Epithelial cell of esophagus (primary cell): ENCODE results near the gene SHISA5.
"Not testable (repeated sequence)": the region's sequence is repeated elsewhere in the genome, so short reads cannot be mapped to it uniquely, and the experiment has no call there.

Experiments
- DNase-seq: peaks from one replicate; pipeline ENCODE4 v3.0.0; 2010; ENCODE audit warnings: low read depth
- H3K4me3 ChIP-seq: 2 replicates; pipeline ENCODE4 v1.5.1; 2011; ENCODE audit warnings: mild to moderate bottlenecking, low read length, control low read depth
- CTCF ChIP-seq: IDR thresholded peaks from 2 replicates; pipeline ENCODE4 v1.5.1; 2011; ENCODE audit warnings: low read depth, mild to moderate bottlenecking, low read length, control low read depth, inconsistent platforms; ENCODE audit not compliant: insufficient read depth; ENCODE audit errors: missing control alignments

SHISA5 gene

DNA sequence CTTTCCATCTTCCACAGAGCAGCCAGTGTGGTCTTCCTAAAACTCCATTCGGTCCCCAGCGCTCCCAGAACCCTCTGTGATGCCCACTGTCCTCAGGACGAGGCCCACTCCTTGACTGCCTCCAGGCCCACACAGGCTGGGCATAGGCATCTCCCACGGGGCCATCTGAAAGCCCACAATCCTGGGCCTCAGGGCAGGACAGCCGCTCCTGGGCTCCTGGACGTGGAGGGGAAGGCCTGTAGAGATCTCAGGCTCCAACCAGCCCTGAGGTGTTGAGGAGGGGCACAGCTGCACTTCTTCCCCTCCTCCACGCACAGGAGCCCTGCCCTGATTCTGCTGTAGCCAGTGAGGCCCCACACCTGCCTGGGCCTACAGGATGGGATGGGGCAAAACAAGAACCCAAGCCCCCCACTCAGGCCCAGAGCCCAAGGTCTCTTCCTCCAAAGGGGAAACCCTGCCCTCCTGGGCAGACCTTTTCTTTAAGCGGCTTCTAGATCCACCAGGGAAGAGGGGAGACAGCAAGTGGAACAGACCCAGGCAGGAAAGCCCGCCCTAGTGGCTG lies 25.9 kb downstream of the SHISA5 start:
- no peak for TF ChIP-seq CTCF
- no peak overlapping the region for H3K4me3 ChIP-seq
- DNase-seq: no peak

DNA sequence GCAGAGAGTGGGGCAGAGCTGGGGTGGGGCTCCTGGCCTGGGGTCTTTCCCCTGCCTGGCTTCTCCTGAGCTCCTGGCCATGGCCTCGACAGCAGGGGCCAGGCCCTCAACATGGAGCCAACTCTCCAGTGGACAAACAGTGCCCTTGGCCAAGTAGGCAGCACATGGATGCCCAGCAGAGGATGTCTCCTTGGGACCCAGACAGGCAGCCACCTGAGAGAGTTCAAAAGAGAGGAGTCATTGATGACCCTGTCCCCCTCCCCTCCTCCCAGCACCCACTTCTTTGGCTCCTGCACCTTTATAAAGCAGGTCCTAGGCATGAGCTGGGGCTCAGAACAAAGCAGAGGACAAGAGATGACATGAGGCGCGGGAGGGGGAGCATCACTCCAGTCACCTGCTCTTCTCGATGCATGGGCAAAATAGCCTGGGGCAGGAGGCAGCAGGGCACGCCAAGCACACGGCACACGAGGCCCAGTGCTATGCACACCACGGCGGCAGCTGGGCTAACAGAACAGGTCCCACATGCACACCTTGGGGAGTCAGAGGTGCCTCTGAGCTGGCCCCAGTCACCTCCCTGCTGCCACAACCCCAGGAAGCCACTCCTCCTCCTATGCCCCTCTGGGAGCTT lies 27.4 kb downstream of the SHISA5 start:
- DNase-seq: no peak
- H3K4me3 ChIP-seq: no peak overlapping the region
- TF ChIP-seq CTCF: no peak

- DNase-seq: no peak
- TF ChIP-seq CTCF: no peak
- H3K4me3 ChIP-seq: no peak overlapping the region
Observed at GRCh38 chr3:48475188-48475587, 28.8 kb downstream of the SHISA5 start.

DNA sequence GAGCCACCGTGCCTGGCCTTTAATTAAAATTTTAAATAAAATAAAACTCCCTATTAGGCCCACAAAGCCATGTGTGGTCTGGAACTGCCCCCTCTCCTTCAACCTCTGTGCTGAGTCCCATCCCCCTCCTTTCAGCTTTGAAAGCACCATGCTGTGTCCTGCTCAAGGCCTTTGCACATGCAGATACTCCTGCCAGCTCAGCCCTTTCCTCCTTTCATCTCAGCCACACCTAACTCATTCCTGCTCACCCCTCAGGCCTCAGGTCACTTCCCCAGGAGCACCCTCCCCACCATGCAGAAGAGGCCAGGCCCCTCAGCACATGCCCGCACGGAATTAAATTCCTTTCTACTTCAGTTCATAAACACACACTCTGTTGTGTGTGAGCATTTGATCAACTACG lies 29.4 kb downstream of the SHISA5 start:
- H3K4me3 ChIP-seq: no peak overlapping the region
- no peak for TF ChIP-seq CTCF
- DNase-seq: no peak

DNA sequence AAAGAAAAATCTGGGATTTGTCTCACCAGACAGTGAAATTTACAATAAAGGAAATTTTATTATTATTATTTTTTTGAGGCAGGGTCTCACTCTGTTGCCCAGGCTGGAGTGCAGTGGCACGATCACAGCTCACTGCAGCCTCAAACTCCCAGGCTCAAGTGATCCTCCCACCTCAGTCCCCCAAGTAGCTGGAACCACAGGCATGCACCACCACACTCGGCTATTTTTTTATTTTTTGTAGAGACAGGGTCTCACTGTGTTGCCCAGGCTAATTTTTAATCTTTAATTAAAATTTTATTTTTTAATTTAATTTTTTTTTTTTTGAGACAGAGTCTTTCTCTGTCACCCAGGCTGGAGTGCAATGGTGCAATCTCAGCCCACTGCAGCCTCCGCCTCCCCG lies 29.9 kb downstream of the SHISA5 start:
- not testable (repeated sequence) for DNase-seq, H3K4me3 ChIP-seq

DNA sequence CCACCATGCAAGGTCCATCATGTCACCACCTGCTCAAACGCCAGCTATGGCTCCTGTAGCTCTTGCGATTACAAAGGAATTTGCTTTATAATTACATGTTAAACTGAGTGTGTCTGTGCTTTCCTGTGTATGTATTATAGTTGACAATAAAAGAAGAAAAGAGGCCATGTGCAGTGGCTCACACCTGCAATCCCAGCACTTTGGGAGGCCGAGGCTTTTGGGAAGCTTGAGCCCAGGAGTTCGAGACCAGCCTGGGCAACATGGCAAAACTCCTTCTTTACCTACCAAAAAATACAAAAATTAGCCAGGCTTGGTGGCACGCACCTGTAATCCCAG lies 30.4 kb downstream of the SHISA5 start:
- H3K4me3 ChIP-seq: no peak overlapping the region
- DNase-seq: no peak
- TF ChIP-seq CTCF: no peak

DNA sequence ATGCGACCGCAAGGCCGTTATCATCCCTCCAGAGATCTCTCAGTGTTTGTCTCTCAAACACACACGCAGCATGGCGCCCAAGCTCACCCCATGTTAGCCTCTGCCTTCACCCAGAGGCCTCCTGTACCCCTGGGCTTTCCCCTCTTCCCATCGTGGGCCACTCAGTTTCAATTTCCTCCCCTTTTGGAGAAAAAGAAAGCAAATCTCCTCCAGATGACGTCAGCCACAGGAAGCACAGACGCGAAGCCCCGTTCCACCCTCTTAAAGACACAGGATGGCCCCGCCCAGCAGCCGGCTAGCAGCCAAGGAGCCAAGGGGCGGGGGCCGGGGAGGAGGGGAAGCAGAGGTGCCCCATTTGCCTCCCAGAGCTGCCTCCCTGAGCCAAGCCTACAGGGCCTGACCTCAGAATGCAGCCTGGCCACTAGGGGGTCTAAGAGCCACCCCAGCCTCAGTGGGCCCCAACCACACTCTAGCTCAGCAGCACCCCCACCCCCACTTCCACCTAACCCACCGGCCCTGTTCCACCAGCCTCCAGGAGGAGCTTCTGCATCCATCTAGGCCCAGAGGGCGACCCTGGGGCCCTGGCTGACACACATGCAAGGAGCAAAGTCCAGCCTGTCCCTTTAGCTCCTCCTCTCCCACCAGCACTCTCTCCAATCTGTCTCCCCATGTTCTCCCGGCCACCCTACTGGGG lies 30.9 kb downstream of the SHISA5 start:
- H3K4me3 ChIP-seq: peak overlapping the region; percentile 91
- DNase-seq: peak; percentile 86
- peak; percentile 29 for TF ChIP-seq CTCF
